HG02678 (cell line): ENCODE data around the gene MKS1.

ENCODE experiments used
- ATAC-seq: cut with Tn5 transposase; IDR thresholded peaks from one replicate; pipeline ENCODE4 v1.9.1; 2021; ENCODE audit warnings: mild to moderate bottlenecking, moderate library complexity; ENCODE audit not compliant: unreplicated experiment

MKS1 gene

DNA sequence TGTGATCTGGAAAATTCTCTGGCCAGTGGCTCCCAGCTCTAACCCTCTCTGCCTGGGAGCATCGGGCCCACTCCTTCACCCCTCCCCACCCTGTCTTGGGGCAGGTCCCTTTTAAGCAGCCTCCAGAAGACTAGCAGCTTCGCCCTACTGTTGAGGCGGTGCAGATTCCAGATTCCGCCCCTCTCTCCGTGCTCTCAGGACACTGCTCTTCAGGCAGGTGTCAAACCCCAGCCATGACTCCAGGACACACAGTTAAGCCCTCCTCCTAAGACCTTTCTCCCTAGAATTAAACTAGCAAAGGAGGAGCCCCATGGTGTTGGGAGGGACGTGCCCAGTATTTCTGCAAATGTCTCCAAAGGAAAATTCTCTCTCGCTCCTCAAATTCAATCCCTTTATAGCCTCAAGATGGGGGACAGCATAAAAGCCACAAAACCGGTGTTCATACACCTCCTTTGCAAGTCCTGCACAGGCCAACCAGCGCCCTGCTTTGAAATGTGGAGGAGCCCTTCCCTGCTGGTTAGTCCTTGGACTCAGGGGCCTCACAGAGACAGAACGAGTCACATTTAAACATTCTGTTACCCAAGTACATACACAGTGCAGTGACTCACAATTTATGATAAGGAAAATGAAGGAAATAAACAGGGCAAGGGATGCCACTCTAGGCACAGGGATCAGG is 26.5 kb upstream of the MKS1 start:
- ATAC-seq: no peak

DNA sequence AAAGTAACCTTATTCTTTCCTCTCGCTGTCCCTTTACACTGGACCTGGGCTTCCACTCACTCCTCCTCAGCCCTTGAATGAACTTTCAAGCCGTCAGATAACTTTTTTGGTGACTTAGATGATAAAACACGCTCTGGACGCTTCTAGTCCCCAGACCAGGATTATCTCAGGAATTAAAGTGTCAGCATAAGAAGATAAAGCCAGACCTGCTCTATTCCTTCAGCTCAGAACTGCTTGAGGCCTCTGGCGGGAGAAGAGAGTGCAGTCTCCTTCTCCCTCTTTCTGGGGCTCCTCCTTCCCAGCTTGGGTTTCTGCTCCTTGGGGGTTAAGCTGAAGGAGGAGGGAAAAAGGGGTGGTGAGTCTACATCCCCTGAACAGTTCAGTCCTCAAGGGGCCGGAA is 25.9 kb upstream of the MKS1 start:
- ATAC-seq: no peak

DNA sequence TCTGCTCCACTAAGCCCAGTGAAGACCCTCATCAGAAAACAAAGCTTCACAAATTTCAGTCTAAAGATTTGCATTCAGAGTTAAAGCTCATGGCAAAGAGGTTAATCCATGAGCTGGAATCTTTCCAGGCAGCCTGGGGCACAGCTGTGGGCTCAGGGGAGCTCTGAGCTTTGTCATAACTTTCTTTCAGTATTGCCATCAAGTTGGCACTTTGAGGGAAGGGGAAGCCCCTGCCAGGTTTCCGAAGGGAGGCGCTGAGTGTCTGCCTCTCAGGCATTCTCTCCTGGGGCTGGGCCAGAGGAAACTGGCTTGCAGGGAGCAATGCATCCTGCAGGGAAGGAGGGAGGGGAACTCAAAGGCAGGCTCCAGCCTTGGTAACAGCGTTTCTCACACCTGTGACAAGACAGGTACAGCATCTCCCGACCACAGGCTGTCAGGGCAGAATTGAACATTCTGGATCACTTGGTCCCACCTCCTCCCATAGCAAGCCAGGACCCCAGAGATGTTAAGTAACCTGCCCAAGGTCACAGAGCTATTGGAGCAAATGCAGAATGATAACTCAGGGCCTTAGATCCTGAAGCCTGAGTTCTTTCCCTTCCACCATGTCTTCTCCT is 23.2 kb upstream of the MKS1 start:
- no peak for ATAC-seq

DNA sequence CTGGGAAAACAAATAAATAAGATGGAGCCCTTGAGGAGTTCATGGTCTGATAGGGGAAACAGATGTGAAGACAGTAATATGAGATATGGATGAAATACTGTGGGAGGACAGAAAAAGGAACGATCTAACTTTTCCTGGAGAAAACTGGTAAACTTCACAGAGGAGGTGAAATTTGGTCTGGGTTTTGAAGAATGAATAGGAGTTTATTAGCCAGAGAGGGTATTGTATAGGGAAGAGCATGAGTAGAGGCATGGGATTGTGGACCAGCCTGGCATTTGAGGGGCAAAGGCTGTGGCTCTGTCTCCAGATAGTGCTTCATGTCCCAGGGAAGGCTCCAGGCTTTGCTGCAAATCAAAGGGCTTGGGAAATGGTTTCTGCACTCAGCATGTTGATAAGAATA is 20.9 kb upstream of the MKS1 start:
- no peak for ATAC-seq

DNA sequence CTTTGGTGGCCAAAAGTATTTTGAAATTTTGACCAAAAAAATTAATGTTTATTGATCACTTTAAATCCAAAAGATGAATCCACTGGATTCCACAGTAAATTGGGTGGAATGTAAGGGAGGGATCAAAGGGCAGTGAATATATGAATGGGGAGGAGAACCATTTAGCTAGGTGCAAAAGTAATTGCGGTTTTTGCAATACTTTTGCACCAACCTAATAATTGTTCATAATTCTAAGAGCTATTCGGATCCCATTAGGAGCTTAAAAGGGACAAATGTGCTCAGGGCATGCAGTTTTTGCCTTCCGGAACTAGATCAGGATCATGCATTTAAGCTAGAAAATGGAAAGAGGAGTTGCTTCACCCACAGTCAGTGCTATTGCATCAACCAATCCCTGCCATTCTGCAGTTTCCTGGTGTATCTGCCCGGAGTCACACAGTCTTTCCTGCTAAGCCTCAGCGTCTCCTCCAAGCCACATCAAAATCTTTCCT is 19.1 kb upstream of the MKS1 start, which contains the start of gene LPO:
LPO (plus strand) TSS at position 438 of the 488 bp plus-strand sequence. CDS start 4,396 bp downstream, outside the sequence.
- no peak for ATAC-seq

DNA sequence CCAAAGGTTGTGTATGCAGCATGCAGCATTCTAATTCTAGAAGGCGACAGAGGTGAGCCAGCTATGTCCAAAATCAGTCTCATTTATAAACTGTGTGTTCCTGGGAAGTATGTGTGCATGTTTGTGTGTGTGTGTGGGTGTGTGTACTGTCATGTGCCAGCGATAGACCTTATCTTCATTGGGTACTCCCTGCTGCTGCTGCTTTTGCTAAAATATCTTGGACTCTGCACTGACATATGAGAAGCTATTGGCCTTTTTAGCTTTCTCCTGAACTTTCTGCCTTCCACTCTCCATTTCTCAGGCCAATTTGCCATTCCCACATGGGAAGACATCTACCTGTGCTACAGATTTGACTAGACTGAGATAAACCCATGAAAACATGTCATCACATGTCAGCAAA is 17.3 kb upstream of the MKS1 start:
- ATAC-seq: no peak

DNA sequence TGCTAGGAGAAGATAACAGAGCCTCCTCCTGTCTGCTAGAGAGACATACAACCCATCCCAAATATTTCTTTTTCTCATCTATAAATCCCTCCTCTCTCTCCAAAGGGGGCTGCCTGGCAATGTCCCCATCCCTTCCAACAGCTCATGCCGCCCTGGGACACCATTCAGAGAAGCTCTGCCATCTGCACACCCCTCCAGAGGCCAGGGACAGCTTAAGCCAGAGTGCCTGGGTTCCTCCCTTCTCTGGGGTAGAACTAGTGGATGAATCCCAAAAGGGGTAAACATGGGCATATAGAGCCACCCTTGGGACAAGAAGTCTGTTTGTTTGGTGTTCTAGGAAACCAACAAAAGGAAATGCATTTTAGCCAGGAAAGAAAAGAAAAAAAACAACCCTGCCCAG is 16.8 kb upstream of the MKS1 start:
- ATAC-seq: no peak

DNA sequence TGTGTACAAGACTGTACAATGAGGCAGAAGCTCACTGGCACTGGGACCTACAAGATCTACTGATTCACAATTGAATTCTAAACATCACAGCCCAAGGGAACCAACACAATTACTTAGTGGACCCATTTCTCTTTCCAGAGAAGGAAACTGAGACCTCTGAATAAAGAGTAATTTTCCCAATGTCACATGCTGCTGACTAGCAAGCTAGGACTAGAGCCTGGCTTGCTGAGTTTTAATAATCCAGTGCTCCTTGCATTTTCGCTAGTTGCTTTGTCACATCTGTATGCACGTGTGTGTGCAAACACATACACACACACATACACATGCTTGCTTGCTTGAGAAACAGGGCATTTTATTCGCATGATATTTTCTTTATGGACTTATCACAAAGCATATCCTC is 15.5 kb upstream of the MKS1 start:
- ATAC-seq: no peak

DNA sequence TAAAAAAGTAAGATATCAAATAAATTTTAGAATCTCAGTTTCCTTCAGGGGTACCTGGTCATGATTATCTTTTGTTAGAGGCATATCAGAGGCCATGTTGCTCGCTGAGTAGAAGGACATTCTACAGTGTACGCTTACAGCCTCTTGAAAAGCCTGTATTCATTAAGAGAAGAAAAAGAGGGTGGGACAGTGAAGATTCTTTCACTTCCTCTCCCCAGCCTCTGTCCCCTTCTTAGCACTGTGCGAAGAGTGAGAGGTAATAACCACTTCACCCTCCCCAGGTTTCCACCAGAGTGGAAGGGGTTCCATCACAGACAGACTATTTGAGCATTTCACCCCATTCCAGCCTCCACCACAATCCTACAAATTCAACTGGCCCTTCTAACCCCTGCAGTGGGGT is 14.5 kb upstream of the MKS1 start:
- ATAC-seq: peak; percentile 65

DNA sequence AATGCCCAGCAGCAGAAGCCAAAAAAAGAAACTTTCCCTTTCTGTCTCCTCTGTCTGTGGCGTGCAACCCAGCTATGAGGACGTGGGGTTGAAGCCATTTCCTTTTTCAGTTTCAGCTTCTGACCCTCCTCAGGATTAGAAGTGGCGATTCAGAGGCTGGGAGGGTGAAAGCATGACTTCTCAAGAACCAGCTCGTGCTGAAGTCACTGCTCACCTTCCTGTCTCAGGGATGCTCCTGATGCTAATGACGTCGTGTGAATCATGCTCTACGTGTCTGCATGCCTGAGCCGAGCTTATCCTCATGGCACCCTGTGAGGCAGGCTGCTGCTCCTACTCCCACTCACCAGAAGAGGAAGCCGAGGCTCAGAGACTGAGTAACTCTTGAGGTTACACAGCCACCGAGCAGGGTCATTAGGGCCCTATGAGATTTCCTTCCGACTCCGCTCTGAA is 13.7 kb upstream of the MKS1 start:
- peak; percentile 70 for ATAC-seq

DNA sequence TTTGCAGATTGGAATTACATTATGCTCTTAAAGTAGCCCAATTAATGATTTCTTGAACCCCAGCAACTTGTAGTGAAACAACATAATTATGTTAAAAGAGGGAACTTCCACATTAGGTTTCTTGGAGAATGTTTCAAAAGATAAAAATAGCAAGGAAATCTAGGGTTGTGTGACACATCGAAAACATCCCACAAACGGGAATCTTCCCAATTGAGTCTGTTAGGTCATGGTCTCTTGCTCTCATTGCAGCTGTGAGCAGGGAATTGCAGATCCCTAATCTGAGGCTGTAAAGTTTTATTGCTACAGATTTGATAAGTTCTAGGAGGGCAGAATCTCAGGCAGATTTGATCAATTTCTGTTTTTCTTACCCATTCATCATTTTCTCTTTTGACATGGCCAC is 12.6 kb upstream of the MKS1 start:
- no peak for ATAC-seq

DNA sequence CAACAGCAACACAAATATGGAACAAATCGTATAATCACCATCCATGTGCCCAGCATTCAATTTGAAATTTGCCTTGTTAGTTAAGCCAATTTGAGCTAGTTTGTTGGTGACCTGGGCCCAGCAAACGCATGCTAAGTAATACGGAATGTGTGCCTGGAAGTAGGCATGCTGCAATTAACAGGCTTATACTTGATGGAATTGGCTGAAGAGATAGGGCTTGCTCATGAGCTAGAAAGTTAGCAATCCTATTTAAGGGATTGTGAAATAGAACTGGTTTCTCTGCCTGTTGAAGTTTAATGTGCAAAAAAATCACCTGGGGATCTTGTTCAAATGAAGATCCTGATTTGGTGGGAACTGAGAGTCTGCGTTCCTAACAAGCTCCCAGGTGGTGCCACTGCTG is 10.8 kb upstream of the MKS1 start:
- ATAC-seq: no peak

DNA sequence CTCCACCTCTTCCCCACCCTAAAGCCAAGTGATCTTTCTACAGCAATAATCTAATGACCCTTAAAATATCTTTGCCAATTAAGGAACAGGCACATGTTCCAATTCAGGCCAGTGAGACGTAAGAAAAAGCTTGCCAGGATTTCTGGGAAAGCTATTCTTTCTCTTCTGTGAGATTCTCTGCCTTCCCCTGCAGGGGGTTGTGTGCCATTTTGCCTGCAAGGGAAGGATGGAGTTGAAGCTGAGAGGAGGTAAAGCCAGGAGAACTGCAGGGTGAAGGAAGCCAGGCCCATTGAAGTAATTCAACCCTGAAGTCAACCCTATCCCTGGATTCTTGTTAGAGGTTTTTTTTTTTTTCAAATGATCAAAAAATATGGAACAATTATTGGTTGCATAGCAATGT is 10.3 kb upstream of the MKS1 start:
- ATAC-seq: no peak

DNA sequence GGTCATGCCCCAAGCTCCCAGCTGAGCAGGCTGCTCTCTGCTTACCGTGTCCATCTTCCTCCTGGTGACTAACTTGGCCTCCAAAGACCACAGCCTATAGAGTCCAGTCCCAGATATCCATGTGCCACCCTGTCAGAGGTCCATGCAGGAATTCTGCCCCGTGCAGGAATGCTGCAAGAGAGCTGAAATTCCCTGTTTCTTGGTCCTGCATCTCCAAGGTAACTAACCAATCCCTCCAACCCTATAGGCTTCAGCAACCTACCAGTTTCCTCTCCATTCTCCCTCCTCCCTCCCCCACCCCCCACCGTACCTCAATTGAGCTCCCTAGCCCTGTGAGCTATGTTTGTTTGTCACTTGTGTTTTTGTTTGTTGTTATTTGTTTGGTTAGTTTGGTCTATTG is 9.6 kb upstream of the MKS1 start:
- no peak for ATAC-seq

DNA sequence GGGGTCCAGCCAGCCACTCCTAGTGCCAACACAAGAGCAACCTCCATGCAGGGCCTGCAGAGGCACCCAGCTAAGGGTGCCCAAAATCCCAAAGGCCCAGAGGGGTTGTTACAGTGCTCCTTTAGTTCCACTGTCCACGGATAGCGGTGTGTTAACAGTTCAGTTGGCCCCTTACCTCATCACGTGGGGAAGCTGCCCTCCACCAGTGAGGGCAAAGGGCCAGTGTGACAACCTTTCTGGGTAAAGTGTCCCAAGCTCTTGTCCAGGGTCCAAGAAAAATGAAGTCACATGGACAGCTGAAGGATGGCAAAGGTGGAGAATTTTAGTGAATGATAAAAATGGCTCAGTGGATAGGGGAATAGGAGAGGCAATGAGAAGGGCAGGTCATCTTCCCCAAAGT is 8.7 kb upstream of the MKS1 start:
- no peak for ATAC-seq

DNA sequence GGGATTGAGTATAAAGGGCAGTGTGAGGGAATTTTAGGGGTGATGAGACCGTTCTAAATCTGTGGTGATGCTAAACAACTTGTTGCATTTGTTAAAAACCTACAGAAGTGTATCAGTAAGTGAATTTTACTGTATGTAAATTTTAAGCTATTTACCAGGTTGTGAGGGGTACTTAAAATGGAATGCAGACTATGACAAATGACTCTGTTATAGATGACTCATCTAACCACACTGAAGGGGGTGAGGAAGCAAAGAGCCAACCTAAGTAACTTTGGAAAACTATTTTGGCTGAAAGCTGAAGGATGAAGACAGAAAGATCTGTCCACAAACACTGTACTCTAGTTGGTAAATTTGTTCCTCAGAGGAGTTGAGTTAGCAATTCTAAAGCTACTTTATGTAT is 5.3 kb upstream of the MKS1 start:
- ATAC-seq: no peak

DNA sequence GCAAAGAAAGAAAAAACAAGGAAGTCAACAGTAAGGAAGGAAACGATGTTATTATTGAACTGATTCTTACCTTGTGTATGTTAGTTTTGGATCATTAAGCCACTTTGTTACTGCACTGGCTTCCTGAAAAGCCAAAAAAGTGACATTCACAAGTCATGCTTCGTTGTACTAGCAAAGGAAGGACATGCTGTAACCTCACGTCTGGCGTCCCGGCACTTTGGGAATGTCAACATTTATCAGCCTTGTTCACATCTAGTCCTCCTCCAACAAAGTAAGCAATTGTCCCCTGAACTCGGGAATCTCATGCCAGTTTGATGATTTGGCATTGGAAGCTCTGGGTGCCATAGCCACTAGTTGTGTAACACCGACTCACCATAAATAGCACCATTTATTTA is 731 bp upstream of the MKS1 start:
- ATAC-seq: no peak

DNA sequence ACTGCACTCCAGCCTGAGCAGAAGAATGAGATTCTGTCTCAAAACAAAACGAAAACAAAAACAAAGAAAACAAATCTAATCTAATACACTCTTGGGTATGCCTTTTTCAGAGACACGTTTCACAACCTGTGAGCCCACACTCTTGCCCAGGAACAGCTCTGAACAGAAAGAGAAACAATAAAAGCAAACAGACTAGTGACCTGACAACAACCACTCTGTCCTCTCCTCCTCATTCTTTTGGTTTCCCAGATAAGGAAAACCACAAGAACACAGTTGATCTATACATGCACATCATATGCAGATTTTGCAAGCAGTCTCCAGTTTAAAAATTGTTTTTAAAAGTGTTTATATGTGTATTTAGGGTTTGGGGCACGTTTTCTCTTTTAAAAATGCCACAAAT is 1.3 kb downstream of the MKS1 start:
- no peak for ATAC-seq

DNA sequence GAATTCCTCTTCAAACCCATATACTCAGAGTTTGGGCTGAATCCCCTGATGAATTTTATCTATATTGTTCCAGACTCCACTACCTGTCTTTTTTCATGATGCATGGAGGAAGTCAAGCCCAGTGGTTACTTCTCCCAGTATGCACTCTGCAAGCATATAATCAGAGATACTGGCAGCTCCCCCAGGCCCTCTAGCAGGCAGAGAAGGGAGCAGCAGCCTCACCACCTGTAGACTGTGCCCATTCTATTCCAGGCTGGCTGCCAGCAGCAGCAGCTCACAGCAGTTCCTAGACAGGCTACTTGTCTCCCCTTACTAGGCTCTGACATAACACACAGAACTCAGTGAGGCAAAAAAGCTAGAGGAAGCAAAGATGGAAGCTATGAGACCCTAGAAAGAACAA is 3.4 kb downstream of the MKS1 start:
- ATAC-seq: no peak

DNA sequence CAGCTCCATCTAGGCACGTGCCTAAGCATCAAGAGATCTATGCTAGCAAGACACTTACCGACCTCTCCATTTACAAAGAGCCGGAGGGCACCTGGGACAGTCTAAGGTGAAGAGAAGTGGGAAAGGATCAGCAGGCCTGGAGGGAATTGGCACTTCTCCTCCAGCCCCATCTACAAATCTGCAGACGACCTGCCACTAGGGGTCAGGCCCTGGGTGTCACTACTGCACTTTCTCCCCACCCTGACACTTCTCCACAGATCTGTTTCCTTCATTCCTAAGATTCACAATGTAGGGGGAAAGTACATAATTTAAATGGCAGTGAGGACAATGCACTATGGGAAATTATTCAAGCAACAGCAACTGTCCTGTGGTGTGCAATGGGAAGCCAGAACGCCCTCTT is 8.1 kb downstream of the MKS1 start:
- ATAC-seq: no peak

DNA sequence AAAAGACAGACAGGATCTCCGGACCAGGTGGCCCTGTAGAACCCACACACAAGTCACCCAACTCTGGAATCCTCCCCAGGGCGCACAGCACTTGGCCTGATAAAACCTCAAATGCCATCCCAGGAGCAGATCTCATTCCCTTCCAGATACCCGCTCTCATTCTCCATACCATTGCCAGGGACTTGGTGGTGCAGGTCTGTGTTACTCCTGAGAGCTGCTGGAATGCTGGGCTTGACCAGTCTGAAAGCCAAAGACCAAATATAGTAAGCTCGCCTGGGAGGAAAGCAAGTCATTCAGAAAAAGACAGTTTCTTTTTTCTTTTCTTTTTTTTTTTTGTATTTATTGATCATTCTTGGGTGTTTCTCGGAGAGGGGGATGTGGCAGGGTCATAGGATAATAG is 10.7 kb downstream of the MKS1 start:
- ATAC-seq: no peak

DNA sequence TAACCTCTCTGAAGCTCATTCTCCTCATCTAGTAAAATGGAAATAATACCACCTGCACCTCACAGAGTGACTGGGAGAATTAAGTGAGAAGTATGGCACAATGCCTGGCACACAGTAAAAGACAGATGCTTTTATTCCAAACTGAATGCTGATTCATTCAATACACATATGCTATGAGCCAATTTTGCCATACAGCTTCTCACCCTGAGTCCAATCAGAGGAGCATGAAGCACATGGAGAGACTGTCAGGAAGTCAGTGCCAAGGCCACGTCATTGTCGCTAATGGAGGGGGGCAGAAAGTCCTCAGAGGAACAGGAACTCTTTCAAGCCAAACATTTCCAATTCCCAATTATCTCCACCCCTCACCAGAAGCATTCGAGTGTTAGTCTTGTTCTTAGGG is 11.6 kb downstream of the MKS1 start:
- no peak for ATAC-seq

DNA sequence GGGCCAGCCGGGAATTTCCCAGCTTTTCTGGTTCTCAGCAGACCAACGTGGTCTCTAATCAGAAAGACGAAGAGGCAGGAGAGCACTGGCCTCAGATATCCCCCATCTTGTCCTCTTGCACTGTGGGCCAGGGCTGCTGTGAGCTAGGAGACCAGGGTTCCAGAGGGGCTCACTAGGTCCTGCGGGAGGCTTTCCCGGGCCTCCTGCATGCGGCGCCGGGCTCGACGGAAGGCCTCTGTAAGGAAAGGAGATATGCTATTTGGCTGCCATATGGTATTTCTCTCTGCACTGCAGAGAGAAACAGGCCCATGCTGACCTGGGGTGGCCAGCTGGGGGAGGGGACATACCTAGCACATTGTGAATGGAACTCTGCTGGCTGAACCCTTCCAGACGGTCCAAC is 13.1 kb downstream of the MKS1 start:
- no peak for ATAC-seq
